Activated B cell treated with CpG ODN at 0.5 μM for 24 hours (primary cell): ENCODE measurements around the gene TMEM94. TPM values are rescaled to one million over a fixed set of nuclear protein-coding genes. Genes with fewer than 3 reads are reported as not detected.

Source experiments
- ATAC-seq: fragments of 200-7000 bp; cut with Tn5 transposase; one replicate; pipeline ENCODE4 v1.10.0; 2021; ENCODE audit warnings: low read depth, mild to moderate bottlenecking, moderate library complexity
- CTCF ChIA-PET: fragments of 350-600 bp; sonication (Branson Sonifier 250); formaldehyde crosslinking; loops from one replicate; lab custom pipeline; 2021; ENCODE audit warnings: antibody characterized with exemption; lab: Charles Lee
- POLR2A ChIA-PET: fragments of 350-600 bp; sonication (Branson Sonifier 250); formaldehyde crosslinking; loops from one replicate; lab custom pipeline; 2021; ENCODE audit warnings: antibody characterized with exemption; lab: Charles Lee
- DNase-seq: peaks from one replicate; pipeline ENCODE4 v3.0.0; 2022
- H3K27ac Mint-ChIP-seq: one replicate; pipeline ENCODE4 v1.8.0; 2020; ENCODE audit warnings: mixed read lengths
- H3K27me3 Mint-ChIP-seq: one replicate; pipeline ENCODE4 v1.8.0; 2021; ENCODE audit warnings: mixed read lengths
- H3K36me3 Mint-ChIP-seq: one replicate; pipeline ENCODE4 v1.8.0; 2021; ENCODE audit warnings: low read depth, mixed read lengths
- H3K4me1 Mint-ChIP-seq: one replicate; pipeline ENCODE4 v1.8.0; 2021; ENCODE audit warnings: mixed read lengths
- H3K4me3 Mint-ChIP-seq: one replicate; pipeline ENCODE4 v1.8.0; 2020; ENCODE audit warnings: mild to moderate bottlenecking, mixed read lengths
- H3K9me3 Mint-ChIP-seq: one replicate; pipeline ENCODE4 v1.8.0; 2020; ENCODE audit warnings: mixed read lengths
- CTCF ChIP-seq: fragments of 200-600 bp; IDR thresholded peaks from one replicate; pipeline ENCODE4 v1.8.0; 2022; ENCODE audit warnings: antibody characterized with exemption, mild to moderate bottlenecking
- intact Hi-C: fragments of 100-400 bp; cut with micrococcal nuclease; formaldehyde crosslinking; loops from one replicate; pipeline ENCODE4 v1.15.1; 2024
- total RNA-seq: library from RNA; stranded (reverse); gene quantifications from 2 replicates; pipeline ENCODE4 v1.2.3, GENCODE V29; 2022

TMEM94 gene
- total RNA-seq, 1 donor from 2014 or later: 86.6 TPM

- DNase-seq (no peak), ATAC-seq (no peak)
- intact Hi-C loops: no loop called here
- CTCF ChIA-PET: no interaction called here
- H3K27me3 Mint-ChIP-seq: no peaks in the 10 kb centered on the region
- peaks cover 47% of the 10 kb centered on the region for H3K36me3 Mint-ChIP-seq
- H3K9me3 Mint-ChIP-seq: no peaks in the 10 kb centered on the region
- no peaks in the 10 kb centered on the region for H3K4me1 Mint-ChIP-seq
- H3K27ac Mint-ChIP-seq: no peak overlapping the region
- no peak for TF ChIP-seq CTCF
- no peak overlapping the region for H3K4me3 Mint-ChIP-seq
- POLR2A ChIA-PET: interaction anchor here (0.6 kb wide), 1 partner anchor 101 kb away, joined by 3 read pairs; no protein-coding TSS in a partner anchor
Measured at GRCh38 chr17:75498726-75499213, 42.3 kb downstream of the TMEM94 start.

- DNase-seq (no peak), ATAC-seq (no peak)
- Mint-ChIP-seq H3K4me1 (peaks cover 2% of the 10 kb centered on the region), H3K4me3 (no peak overlapping the region), H3K27me3 (no peaks in the 10 kb centered on the region), H3K27ac (no peak overlapping the region), H3K36me3 (peaks cover 42% of the 10 kb centered on the region), H3K9me3 (no peaks in the 10 kb centered on the region)
- TF ChIP-seq CTCF: no peak
- intact Hi-C loops: loop anchor here (5.0 kb wide), 1 partner anchor 248 kb away; no protein-coding TSS in a partner anchor
- ChIA-PET CTCF (interaction anchor here (0.7 kb wide), 1 partner anchor 394 kb away, joined by 3 read pairs; no protein-coding TSS in a partner anchor), POLR2A (no interaction called here)
Measured at GRCh38 chr17:75499313-75500022, 43.0 kb downstream of the TMEM94 start.

GRCh38 chr17:75500419-75501216 lies 44.2 kb downstream of the TMEM94 start:
- intact Hi-C loops: loop anchor here (5.0 kb wide), 1 partner anchor 247 kb away; no protein-coding TSS in a partner anchor
- Mint-ChIP-seq H3K9me3 (no peaks in the 10 kb centered on the region), H3K27ac (no peak overlapping the region), H3K4me3 (no peak overlapping the region), H3K4me1 (peaks cover 2% of the 10 kb centered on the region), H3K36me3 (peaks cover 31% of the 10 kb centered on the region), H3K27me3 (no peaks in the 10 kb centered on the region)
- DNase-seq: no peak
- no peak for ATAC-seq
- CTCF ChIA-PET: interaction anchor here (1.1 kb wide), 1 partner anchor 249 kb away, joined by 3 read pairs; no protein-coding TSS in a partner anchor
- POLR2A ChIA-PET: no interaction called here
- no peak for TF ChIP-seq CTCF

- peaks cover 23% of the 10 kb centered on the region for H3K36me3 Mint-ChIP-seq
- peaks cover 2% of the 10 kb centered on the region for H3K4me1 Mint-ChIP-seq
- H3K4me3 Mint-ChIP-seq: no peak overlapping the region
- intact Hi-C loops: loop anchor here (5.0 kb wide), 1 partner anchor 246 kb away; no protein-coding TSS in a partner anchor
- DNase-seq: no peak
- no peak for TF ChIP-seq CTCF
- CTCF ChIA-PET: interaction anchor here (1.1 kb wide), 1 partner anchor 248 kb away, joined by 3 read pairs; no protein-coding TSS in a partner anchor
- no peaks in the 10 kb centered on the region for H3K9me3 Mint-ChIP-seq
- no peak overlapping the region for H3K27ac Mint-ChIP-seq
- no peak for ATAC-seq
- no peaks in the 10 kb centered on the region for H3K27me3 Mint-ChIP-seq
- POLR2A ChIA-PET: no interaction called here
Measured at GRCh38 chr17:75501378-75502071, 45.1 kb downstream of the TMEM94 start.
